Upper lobe of right lung (tissue), 1 donor: ENCODE measurements around the gene DGAT2L6. TPM values are rescaled to one million over a fixed set of nuclear protein-coding genes. Genes with fewer than 3 reads are reported as not detected.

ENCODE experiments used
- ATAC-seq: fragments of 200-7000 bp; cut with Tn5 transposase; one replicate; pipeline ENCODE4 v1.9.1; 2020; ENCODE audit warnings: mild to moderate bottlenecking, moderate library complexity
- DNase-seq: peaks from one replicate; pipeline ENCODE4 v3.0.0-alpha.2; 2020
- H3K27ac ChIP-seq: fragments of 200-600 bp; one replicate; pipeline ENCODE4 v1.8.0; 2022
- H3K27me3 ChIP-seq: fragments of 200-600 bp; one replicate; pipeline ENCODE4 v1.8.0; 2022; ENCODE audit warnings: mild to moderate bottlenecking
- H3K36me3 ChIP-seq: fragments of 200-600 bp; one replicate; pipeline ENCODE4 v1.8.0; 2022
- H3K4me1 ChIP-seq: fragments of 200-600 bp; one replicate; pipeline ENCODE4 v1.8.0; 2022
- H3K4me3 ChIP-seq: fragments of 200-600 bp; one replicate; pipeline ENCODE4 v1.8.0; 2022; ENCODE audit warnings: mild to moderate bottlenecking
- H3K9me3 ChIP-seq: fragments of 200-600 bp; one replicate; pipeline ENCODE4 v1.8.0; 2022
- CTCF ChIP-seq: fragments of 200-600 bp; IDR thresholded peaks from one replicate; pipeline ENCODE4 v1.8.0; 2022; ENCODE audit warnings: antibody characterized with exemption
- intact Hi-C: fragments of 100-400 bp; cut with DNase I; formaldehyde crosslinking; loops from one replicate; pipeline ENCODE4 v1.11.0; 2022
- long read RNA-seq: library from polyadenylated mRNA; unstranded; transcript quantifications from one replicate; pipeline ENCODE4 v2.0.0, GENCODE V29; 2021
- total RNA-seq: library from RNA; stranded (reverse); fragmentation: NEBNext Ultra II Directional; extraction: Animal tissue kit (Norgen Biotek cat#: 25700); gene quantifications from one replicate; pipeline ENCODE4 v1.2.1, GENCODE V29; 2021
- donor health status: DM: no; HTN: yes; CAD: no; lungs with severe emphysema.

DGAT2L6 gene
- total RNA-seq, result not detected
- long read RNA-seq, result 0 reads

- intact Hi-C loops, result no loop called here
- no peak within 1 kb of the TSS for H3K4me3 ChIP-seq
- DNase-seq (no peak), ATAC-seq (no peak)
- no peak for TF ChIP-seq CTCF
- no peaks in the 10 kb centered on the region for H3K36me3 ChIP-seq
- no peak within 1 kb of the TSS for H3K27ac ChIP-seq
- H3K27me3 ChIP-seq, result no peaks in the 10 kb centered on the region
- no peaks in the 10 kb centered on the region for H3K9me3 ChIP-seq
- no peaks in the 10 kb centered on the region for H3K4me1 ChIP-seq
These were observed at the start of gene DGAT2L6 for GRCh38 chrX:70176938-70177533. Gene DGAT2L6, plus strand, starts transcription at chrX:70177483. Its CDS starts 100 bp downstream, at chrX:70177583.

- ATAC-seq (no peak), DNase-seq (no peak)
- intact Hi-C loops, result no loop called here
- Histone ChIP-seq H3K36me3 (no peaks in the 10 kb centered on the region), H3K4me1 (no peaks in the 10 kb centered on the region), H3K4me3 (no peak overlapping the region), H3K27ac (no peak overlapping the region), H3K27me3 (no peaks in the 10 kb centered on the region), H3K9me3 (no peaks in the 10 kb centered on the region)
- TF ChIP-seq CTCF, result no peak
These were observed 49.2 kb upstream of the DGAT2L6 start for GRCh38 chrX:70128071-70128470.

GRCh38 chrX:70129816-70130215 lies 47.5 kb upstream of the DGAT2L6 start:
- intact Hi-C loops, result no loop called here
- Histone ChIP-seq H3K4me3 (no peak overlapping the region), H3K4me1 (no peaks in the 10 kb centered on the region), H3K27me3 (no peaks in the 10 kb centered on the region), H3K27ac (no peak overlapping the region), H3K36me3 (no peaks in the 10 kb centered on the region), H3K9me3 (no peaks in the 10 kb centered on the region)
- no peak for DNase-seq
- ATAC-seq, result no peak
- TF ChIP-seq CTCF, result no peak

- H3K27me3 ChIP-seq, result no peaks in the 10 kb centered on the region
- no peak for ATAC-seq
- intact Hi-C loops, result no loop called here
- H3K9me3 ChIP-seq, result no peaks in the 10 kb centered on the region
- H3K36me3 ChIP-seq, result peaks cover 9% of the 10 kb centered on the region
- DNase-seq, result no peak
- H3K4me3 ChIP-seq, result no peak overlapping the region
- no peak for TF ChIP-seq CTCF
- H3K27ac ChIP-seq, result no peak overlapping the region
- peaks cover 3% of the 10 kb centered on the region for H3K4me1 ChIP-seq
These were observed 45.1 kb upstream of the DGAT2L6 start for GRCh38 chrX:70132224-70132623.

- DNase-seq, result no peak
- no peak for ATAC-seq
- intact Hi-C loops, result no loop called here
- no peaks in the 10 kb centered on the region for H3K27me3 ChIP-seq
- H3K36me3 ChIP-seq, result peaks cover 9% of the 10 kb centered on the region
- peak overlapping the region; percentile 87 for H3K27ac ChIP-seq
- H3K4me3 ChIP-seq, result peak overlapping the region; percentile 68
- TF ChIP-seq CTCF, result no peak
- peaks cover 3% of the 10 kb centered on the region for H3K4me1 ChIP-seq
- no peaks in the 10 kb centered on the region for H3K9me3 ChIP-seq
These were observed 44.4 kb upstream of the DGAT2L6 start for GRCh38 chrX:70132877-70133302.
